ENCODE data around the gene SENP5.
A peak's percentile ranks its signal among the peaks of the same experiment; 100 is the strongest.
"Not testable (repeated sequence)": the region's sequence is repeated elsewhere in the genome, so short reads cannot be mapped to it uniquely, and the experiment has no call there.

The SENP5 gene, protein sequence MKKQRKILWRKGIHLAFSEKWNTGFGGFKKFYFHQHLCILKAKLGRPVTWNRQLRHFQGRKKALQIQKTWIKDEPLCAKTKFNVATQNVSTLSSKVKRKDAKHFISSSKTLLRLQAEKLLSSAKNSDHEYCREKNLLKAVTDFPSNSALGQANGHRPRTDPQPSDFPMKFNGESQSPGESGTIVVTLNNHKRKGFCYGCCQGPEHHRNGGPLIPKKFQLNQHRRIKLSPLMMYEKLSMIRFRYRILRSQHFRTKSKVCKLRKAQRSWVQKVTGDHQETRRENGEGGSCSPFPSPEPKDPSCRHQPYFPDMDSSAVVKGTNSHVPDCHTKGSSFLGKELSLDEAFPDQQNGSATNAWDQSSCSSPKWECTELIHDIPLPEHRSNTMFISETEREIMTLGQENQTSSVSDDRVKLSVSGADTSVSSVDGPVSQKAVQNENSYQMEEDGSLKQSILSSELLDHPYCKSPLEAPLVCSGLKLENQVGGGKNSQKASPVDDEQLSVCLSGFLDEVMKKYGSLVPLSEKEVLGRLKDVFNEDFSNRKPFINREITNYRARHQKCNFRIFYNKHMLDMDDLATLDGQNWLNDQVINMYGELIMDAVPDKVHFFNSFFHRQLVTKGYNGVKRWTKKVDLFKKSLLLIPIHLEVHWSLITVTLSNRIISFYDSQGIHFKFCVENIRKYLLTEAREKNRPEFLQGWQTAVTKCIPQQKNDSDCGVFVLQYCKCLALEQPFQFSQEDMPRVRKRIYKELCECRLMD

DNA sequence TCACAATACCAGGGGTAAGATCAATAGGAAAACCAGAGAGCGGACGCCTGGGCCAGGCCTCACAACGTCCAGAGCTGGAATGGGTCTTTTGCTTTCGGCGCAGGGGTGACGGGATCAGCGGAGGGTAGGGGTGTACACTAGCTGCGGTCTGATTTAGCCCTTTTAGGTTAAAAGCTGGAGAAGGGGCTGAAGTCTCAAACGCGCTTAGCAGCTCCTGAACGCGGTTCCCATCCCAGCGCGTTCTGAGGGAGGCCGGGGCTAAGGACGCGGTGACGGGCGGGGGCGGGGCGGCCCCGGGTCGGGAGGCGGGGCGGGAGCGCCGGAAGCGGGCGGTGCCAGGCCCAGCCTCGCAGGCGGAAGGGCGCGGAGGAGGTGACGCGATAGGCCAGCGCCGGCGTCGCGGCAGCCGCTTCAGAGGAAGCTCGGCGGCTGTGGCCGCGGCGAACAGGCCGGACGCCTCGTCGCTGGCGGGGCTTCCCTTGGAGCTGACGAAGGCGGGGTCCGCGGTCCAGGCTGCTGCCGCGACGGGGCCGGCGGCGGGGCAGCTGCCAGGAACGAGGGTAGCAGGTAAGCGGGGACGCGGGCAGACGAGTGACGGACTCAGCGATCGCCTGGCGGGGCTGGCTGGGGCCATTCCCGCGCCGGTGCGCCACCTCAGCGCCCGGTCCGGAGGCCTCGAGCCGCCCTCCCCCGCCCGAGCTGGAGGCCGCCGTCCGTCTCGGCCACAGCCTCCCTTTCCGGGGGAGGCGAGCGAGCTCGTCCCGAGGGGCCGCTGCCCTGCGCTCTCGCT is at the start of gene SENP5:
Gene SENP5, plus strand, starts transcription at position 414 of the 790 bp plus-strand sequence. CDS start 17,262 bp downstream, outside the sequence.
- DNase-seq (ENCODE audit: low spot score): peak; percentile 79

DNA sequence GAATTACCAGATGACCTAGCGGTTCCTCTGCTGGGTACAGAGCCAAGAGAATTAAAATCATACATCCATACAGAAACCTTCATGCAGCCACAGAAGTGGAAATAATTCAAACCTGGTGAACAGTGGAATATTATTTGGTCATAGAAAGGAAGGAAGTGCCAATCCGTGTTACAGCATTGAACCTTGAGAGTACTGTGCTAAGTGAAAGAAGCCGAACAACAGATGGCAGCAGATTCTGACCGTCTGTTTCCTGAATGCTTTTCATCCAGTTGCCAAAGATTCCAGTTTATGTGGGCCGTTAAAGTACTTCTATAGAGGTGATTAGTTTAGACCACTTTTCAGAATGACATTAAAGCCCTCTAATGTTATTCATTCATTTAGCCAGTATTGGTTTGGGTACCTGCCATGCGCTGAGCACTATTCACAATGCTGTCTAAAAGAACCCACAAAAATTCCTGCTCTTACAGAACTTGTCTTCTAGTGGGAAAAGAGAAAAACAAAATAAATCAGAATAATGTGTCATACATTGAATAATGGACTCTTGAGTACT is 45.8 kb upstream of the SENP5 start:
- no peak for DNase-seq (ENCODE audit: low spot score)

DNA sequence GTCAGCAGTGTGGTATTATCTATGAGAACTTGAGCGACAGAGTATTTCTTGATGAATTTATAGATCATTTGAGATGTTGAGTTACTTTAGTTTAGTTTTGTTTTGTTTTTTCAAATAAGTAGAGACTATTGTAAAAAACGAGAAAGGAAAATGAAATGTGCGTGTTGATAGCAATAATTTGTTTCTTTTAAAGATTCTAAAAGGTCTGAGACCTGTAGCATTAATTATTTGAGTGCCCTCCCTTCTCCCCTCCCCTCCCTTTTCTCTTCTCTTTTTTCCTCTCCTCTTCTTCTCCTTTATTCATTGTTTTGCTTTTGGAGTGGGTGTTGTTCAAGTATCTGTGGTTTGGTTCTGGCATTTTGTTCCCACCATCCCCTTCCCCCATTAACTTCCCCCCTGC is 38.1 kb upstream of the SENP5 start:
- not testable (repeated sequence) for DNase-seq (ENCODE audit: low spot score)

DNA sequence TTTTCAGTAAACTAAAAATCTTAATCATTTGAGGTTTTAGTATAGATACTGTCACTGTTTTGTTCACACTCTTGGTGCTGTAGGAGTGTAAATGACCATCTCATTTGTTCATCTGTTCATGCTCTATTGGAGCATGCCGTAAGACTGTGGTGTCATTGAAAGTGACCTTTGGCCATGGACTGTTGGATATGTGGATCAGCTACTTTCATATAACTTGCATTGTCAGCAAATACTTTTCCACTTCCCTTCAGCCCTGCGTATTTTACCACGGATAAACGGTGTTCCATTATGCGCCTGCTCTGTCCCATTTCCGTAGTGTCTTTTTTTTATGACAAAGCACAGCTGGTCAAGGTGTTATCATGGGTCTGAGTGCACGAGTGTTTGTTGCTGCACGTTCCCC is 32.6 kb upstream of the SENP5 start:
- peak; percentile 16 for DNase-seq (ENCODE audit: low spot score)

DNA sequence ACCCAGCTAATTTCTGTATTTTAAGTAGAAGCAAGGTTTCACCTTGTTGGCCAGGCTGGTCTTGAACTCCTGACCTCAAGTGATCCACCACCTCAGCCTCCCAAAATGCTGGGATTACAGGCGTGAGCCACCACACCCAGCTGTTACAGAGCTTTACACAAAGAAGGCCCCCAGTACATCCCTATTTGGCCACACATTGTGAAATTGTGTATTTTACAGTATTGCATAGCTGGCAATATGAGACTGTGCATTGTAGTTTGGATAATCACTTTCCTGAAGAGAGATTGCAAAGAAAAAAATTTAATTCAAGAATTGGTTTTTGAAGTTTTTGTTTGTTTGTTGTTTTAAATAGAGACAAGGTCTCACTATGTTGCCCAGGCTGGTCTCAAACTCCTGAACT is 31.1 kb upstream of the SENP5 start:
- DNase-seq (ENCODE audit: low spot score): not testable (repeated sequence)

DNA sequence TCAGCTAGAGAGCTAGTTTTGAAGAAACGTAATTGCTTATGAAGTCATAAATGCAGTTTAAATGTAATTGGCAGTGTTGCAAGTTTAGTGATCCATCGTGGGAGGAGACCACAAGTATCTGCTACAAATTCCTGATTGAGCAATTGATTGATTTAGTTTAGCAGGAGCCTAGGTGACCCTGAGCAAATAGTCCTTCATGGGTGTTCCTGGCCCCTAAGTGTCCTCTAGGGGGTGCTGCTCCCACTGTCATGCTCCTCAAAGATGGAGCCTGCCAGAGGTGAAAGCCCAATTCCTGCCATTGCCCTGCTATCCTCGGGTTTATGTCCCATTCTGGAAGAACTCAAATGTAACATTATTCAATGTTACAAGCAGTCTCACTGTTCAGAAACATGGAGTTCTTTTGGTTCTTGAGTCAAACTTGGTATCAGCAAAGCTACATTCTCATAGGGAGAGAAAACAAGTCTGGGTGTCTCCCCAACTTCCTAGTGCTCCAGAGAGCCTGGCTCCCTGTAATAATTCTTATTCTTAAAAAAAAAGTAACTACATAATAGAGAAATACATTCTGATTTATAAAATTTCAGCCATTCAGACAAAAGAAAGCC is 29.8 kb upstream of the SENP5 start:
- DNase-seq (ENCODE audit: low spot score): peak; percentile 63

DNA sequence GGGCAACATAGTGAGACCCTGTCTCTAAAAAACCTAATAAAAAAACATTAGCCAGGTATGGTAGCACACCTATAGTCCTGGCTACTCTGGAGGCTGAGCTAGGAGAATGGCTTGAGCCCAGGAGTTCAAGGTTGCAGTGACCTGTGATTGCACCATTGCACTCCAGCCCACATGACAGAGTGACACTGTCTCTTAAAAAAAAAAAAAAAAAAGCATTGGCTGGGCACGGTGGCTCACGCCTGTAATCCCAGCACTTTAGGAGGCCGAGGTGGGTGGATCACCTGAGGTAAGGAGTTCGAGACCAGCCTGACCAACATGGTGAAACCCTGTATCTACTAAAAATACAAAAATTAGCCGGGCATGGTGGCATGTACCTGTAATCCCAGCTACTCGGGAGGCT is 28.4 kb upstream of the SENP5 start:
- not testable (repeated sequence) for DNase-seq (ENCODE audit: low spot score)

DNA sequence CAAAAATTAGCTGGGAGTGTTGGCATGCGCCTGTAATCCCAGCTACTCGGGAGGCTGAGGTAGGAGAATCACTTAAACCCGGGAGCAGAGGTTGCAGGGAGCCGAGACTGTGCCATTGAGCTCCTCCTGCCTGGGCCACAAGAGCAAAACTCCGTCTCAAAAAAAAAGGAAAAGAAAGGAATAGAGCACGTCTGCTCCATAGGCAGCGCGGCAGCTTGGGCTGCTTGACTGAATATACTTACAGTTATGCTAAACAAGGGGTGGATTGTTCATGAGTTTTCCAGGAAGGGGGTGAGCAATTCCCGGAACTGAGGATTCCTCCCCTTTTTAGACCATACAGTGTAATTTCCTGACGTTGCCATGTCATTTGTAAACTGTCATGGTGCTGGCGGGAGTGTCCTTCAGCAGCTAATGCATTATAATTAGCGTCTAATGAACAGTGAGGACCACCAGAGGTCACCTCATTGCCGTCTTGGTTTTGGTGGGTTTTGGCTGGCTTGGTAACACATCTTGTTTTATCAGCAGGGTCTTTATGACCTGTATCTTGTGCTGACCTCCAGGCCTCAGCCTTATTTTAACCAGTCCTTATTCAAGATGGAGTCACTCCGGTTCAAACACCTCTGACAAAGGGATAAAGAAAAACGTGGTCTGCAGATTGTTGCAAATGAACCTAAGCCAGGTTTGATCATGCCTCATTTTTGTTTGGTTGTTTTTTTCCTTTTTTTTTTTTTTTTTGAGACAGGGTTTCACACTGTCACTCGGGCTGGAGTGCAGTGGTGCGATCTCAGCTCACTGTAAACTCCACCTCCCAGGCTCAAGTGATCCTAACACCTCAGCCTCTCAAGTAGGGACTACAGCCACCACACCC is 24.9 kb upstream of the SENP5 start:
- DNase-seq (ENCODE audit: low spot score): no peak

DNA sequence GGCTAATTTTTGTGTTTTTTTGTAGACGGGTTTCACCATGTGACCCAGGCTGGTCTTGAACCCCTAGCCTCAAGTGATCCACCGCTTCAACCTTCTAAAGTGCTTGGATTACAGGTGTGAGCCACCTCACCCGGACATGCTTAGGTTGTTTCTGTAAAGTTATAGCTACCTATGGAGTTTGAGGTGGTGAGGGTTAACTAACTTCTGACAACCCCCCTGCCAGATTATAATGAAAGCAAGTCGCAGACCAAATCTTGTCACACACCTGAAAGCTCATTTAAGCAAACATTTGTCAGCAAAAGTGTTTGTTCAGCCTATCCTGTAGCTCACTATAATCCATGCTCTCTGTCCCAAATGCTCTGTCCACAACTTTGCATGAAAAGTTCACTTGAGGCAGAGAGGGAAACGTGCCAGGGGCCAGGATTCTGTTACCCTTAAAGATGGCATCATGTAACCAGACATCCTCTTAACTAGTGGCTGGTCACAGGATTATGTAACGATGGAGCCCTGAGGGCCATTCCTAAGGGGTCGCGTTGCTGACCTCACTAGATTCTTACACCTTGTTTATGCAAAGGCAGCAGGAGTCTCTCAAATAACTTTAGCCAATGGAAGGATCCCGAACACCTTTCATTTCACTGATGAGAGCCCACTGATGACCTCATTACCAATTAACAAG is 24.1 kb upstream of the SENP5 start:
- DNase-seq (ENCODE audit: low spot score): no peak

DNA sequence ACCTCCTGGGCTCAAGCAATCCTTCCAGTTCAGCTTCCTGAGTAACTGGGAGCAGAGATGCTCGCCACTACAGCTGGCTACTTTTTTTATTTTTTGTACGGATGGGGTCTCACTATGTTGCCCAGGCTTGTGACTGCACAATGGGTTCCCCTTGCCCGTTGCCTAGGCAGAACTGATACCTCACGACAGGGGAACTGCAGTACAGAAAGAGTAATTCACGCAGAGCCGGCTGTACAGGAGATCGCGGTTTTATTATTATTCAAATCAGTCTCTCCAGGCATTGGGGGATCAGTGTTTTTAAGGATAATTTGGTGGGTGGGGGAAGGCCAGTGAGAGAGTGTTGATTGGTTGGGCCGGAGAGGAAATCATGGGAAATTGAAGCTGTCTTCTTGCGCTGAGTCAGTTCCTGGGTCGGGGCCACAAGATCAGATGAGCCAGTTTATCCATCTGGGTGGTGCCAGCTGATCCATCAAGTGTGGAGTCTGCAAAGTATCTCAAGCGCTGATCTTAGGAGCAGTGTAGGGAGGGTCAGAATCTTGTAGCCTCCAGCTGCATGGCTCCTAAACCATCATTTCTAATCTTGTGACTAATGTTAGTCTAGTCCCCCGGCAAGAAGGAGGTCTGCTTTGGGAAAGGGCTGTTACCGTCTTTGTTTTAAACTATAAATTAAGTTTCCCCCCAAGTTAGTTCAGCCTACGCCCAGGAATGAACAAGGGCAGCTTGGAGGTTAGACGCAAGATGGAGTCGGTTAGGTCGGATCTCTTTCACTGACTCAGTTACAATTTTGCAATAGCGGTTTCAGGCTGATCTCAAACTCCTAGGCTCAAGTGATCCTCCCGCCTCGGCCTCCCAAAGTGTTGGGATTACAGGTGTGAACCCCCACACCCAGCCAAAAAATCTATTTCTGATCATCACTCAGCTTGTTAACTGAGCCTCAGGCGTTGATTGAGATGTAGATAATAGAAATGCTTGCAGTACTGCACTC is 23.2 kb upstream of the SENP5 start:
- DNase-seq (ENCODE audit: low spot score): not testable (repeated sequence)

DNA sequence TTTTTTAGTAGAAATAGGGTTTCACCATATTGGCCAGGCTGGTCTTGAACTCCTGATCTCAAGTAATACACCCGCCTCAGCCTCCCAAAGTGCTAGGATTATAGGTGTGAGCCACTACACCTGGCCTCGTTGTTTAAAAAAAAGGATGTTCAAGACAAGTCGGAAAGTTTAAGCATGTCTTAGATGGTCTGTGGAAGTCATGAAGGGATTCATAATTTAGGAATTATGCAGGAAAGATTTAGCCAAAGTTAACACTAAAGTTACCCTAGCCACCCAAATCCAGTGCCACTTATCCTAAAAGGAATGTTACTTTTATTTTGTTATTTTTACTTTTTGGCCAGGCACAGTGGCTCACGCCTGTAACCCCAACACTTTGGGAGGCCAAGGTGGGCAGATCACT is 19.3 kb upstream of the SENP5 start:
- DNase-seq (ENCODE audit: low spot score): not testable (repeated sequence)

DNA sequence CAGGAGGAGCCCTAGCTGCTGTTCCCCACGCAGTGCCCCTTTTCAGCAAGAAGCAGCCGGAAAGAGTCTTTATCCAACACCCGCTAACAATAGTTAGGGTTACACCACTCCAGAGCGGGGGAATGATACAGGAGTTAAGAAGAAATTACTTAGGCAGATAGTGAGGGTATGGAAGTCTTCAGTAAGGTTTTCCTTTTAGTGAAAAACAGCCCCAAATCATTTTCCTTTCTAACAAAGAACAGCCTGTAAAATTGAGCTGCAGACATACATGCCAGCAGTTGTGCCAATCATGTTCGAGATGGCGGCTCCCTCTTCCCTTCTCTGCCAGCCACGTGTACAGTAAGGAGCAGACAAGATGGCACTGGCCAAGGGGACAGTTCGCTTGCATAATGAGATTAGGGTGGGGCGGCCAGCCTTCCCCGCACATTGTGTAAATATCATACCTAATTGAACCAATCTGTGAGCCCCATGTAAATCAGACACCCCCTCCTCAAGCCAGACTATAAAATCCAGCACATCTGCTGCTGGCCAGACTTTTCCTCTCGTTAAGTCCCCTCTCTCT is 18.5 kb upstream of the SENP5 start:
- DNase-seq (ENCODE audit: low spot score): no peak

DNA sequence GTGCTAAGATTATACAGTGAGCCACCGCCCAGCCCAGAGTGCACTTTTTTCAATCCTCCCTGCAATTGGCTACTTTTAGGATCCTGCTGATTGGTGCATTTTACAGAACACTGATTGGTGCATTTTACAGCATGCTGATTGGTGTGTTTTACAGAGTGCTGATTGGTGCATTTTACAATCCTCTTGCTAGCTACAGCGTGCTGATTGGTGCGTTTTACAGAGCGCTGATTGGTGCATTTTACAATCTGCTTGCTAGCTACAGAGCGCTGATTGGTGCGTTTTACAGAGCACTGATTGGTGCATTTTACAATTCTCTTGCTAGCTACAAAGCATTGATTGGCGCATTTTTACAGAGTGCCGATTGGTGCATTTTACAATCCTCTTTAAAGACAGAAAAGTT is 4.7 kb upstream of the SENP5 start:
- not testable (repeated sequence) for DNase-seq (ENCODE audit: low spot score)

DNA sequence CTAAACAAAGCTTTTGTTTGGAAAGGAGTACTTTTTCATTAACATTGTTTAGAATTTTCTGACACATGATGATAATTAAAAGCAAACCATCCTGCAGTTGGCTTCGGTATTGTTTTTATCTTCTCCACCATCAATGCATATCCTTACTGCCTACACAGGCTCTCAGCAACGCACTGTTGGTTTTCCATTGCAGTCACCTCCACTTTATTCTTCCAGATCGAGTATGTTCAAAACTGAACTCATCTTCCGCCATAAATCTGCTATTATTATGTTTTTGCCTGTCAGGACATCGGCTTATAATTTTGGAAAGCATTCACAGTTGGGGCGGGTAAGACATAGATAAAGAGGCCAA is 589 bp upstream of the SENP5 start:
- DNase-seq (ENCODE audit: low spot score): no peak

DNA sequence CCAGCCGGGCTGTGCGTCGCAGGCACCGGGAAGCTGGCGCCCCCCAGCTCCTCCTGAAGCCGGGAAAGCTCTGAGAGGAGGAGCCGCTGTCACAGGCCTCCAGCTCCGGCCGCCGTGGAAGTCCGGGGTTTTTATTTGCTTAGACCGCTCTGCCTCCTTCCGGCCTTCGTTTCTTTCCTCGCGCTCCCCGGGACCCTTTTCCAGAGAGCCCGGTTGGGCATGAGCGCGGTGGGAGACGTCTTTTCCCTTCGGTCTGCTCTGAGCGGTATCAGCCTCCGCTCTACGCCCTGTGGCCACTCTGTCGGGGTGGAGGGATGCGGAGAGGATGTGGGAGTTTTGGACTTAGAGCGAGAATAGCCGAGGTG is 559 bp downstream of the SENP5 start:
- peak; percentile 23 for DNase-seq (ENCODE audit: low spot score)

DNA sequence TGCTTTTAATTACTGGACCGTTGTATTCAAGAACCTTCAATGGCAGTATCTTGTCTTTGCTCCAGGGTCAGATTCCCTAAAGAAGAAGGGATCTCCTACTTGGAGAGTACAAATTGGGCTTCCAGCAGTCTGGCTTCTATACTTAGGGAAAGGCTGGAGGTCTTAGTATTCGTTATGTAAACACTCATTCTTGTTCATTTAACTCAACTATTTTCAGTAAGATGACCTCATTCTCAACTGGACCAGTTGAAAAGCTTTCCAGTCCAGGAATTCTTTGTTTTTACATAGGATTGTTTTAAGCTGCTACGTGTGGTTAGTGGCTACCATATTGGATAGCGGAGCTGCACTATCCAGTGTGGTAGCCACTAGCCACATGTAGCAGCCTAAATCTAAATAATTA is 4.6 kb downstream of the SENP5 start:
- no peak for DNase-seq (ENCODE audit: low spot score)

DNA sequence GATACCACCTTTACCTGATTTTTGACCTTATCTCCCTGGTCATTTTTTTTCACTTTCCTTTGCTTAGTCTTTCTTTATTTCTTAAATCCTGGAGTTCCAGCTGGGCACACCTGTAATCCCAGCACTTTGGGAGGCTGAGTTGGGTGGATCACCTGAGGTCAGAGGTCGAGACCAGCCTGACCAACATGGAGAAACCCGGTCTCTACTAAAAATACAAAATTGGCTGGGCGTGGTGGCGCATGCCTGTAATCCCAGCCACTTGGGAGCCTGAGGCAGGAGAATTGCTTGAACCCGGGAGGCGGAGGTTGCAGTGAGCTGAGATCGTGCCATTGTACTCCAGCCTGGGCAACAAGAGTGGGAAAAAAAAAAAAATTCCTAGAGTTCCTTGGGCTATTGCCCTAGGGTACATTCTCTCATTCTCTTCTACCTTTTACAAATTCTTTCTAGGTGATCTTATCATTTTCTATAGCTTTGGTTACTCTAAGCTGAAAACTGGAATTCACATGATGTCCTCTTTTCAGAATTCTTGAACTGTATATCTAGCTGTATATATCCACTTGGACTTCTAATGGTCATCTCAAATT is 6.9 kb downstream of the SENP5 start:
- not testable (repeated sequence) for DNase-seq (ENCODE audit: low spot score)

DNA sequence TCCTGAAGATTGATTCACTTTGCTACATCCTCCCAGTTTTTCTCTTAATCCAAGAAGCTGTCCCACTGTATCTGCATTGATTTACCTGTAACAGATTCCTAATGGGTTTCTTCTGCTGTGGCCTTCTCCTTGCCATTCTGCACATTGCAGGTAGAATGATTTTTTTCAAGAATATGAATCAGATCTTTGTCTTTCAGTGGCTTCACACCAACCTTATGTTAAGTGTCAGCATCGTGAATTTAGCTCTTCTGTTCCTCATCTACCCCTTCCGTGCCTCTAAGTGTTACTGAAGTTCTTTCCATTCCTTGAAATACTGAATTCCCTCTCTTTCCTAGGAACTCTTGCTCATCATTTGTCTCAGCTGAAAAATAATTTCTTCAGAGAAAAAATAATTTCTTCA is 7.5 kb downstream of the SENP5 start:
- no peak for DNase-seq (ENCODE audit: low spot score)
